A673 (cell line): ENCODE measurements around the gene MISP3. TPM values are rescaled to one million over a fixed set of nuclear protein-coding genes. Genes with fewer than 3 reads are reported as not detected.
A peak's percentile ranks its signal among the peaks of the same experiment; 100 is the strongest.
"Not testable (repeated sequence)": the region's sequence is repeated elsewhere in the genome, so short reads cannot be mapped to it uniquely, and the experiment has no call there.

Source experiments
- Bru-seq: library from RNA; stranded (reverse); fragments of 400-500 nt; gene quantifications from one replicate; lab custom pipeline; 2021; lab: Mats Ljungman, UMichigan
- BruChase-seq, 2 experiments: library from RNA; stranded (reverse); fragments of 400-500 nt; gene quantifications; one replicate each; lab custom pipeline; 2021; lab: Mats Ljungman, UMichigan
- BruUV-seq: library from RNA; stranded (reverse); fragments of 400-500 nt; replicated peaks from 2 replicates; lab custom pipeline; 2021; lab: Mats Ljungman, UMichigan
- CTCF ChIA-PET: fragments of 300-600 bp; sonication (Branson Sonifier 250); formaldehyde crosslinking; loops from one replicate; lab custom pipeline; 2022; ENCODE audit warnings: antibody characterized with exemption; lab: Charles Lee
- POLR2A ChIA-PET: fragments of 300-600 bp; sonication (Branson Sonifier 250); formaldehyde crosslinking; loops from one replicate; lab custom pipeline; 2022; ENCODE audit warnings: antibody characterized with exemption; ENCODE audit not compliant: low non-redundant PET; lab: Charles Lee
- DNase-seq: peaks from one replicate; pipeline ENCODE4 v3.0.0-alpha.2; 2015; ENCODE audit warnings: low spot score
- H3K27ac ChIP-seq: fragments of 200-600 bp; sonication (generic); 2 replicates; pipeline ENCODE4 v1.5.1; 2016; ENCODE audit warnings: mixed run types, low read depth, mild to moderate bottlenecking, mixed read lengths, antibody characterized with exemption, low read length; ENCODE audit not compliant: poor library complexity, severe bottlenecking
- H3K27me3 ChIP-seq: fragments of 200-600 bp; sonication (generic); replicated peaks from 2 replicates; pipeline ENCODE4 v1.6.1; 2017; ENCODE audit warnings: mixed run types, low read depth, mild to moderate bottlenecking, mixed read lengths, antibody characterized with exemption, low read length; ENCODE audit not compliant: insufficient read depth, poor library complexity
- H3K36me3 ChIP-seq: fragments of 200-600 bp; sonication (generic); 2 replicates; pipeline ENCODE4 v1.6.1; 2016; ENCODE audit warnings: mixed run types, mild to moderate bottlenecking, mixed read lengths, antibody characterized with exemption, low read length; ENCODE audit not compliant: insufficient read depth, poor library complexity, severe bottlenecking
- H3K4me1 ChIP-seq: fragments of 200-600 bp; sonication (generic); 2 replicates; pipeline ENCODE4 v1.6.1; 2017; ENCODE audit warnings: mixed run types, mild to moderate bottlenecking, mixed read lengths, antibody characterized with exemption, low read length; ENCODE audit not compliant: insufficient read depth, poor library complexity, severe bottlenecking
- H3K4me3 ChIP-seq: fragments of 200-600 bp; sonication (generic); 2 replicates; pipeline ENCODE4 v1.5.1; 2016; ENCODE audit warnings: low read depth, mixed run types, mild to moderate bottlenecking, mixed read lengths, low read length; ENCODE audit not compliant: poor library complexity, severe bottlenecking
- H3K9me3 ChIP-seq: fragments of 200-600 bp; sonication (generic); 2 replicates; pipeline ENCODE4 v1.6.1; 2016; ENCODE audit warnings: mixed run types, low read depth, mild to moderate bottlenecking, mixed read lengths, antibody characterized with exemption, low read length; ENCODE audit not compliant: poor library complexity, severe bottlenecking
- EZH2 ChIP-seq: fragments of 200-600 bp; sonication (generic); IDR thresholded peaks from 2 replicates; pipeline ENCODE4 v1.6.1; 2017; ENCODE audit warnings: borderline replicate concordance, low read depth, mild to moderate bottlenecking, mixed read lengths, antibody characterized with exemption, low read length; ENCODE audit not compliant: poor library complexity, severe bottlenecking
- intact Hi-C: fragments of 100-400 bp; cut with micrococcal nuclease; formaldehyde crosslinking; loops from one replicate; pipeline ENCODE4 v1.10.0; 2022; ENCODE audit not compliant: unreplicated experiment
- long read RNA-seq: library from polyadenylated mRNA; stranded (forward); transcript quantifications from one replicate; pipeline ENCODE4 v2.0.0, GENCODE V29; 2022
- total RNA-seq: library from RNA; stranded (reverse); gene quantifications from 2 replicates; pipeline ENCODE4 v1.2.3, GENCODE V29; 2021
- TF ChIP-seq, protein P1 (sequence below): fragments of 300-800, 200-600 bp; sonication (generic); conservative IDR thresholded peaks from 2 replicates; pipeline ENCODE4 v1.5.1; 2017; ENCODE audit warnings: low read depth, mild to moderate bottlenecking, antibody characterized with exemption, low read length, moderate library complexity, mixed read lengths

The MISP3 gene
- total RNA-seq = 0.26 and 0.61 TPM in 2 replicates
- percentile 12 among the genes with signal in this experiment for Bru-seq, nascent RNA
- percentile 27 among the genes with signal in this experiment for BruChase-seq, experiment 1, labeled RNA remaining after a 2-hour chase
- percentile 38 among the genes with signal in this experiment for BruChase-seq, experiment 2, labeled RNA remaining after a 6-hour chase
- long read RNA-seq, partial matches to known transcripts = 0 of 1 reads
- long read RNA-seq, other reads (novel, unspliced or antisense) = 0 of 1 reads

GRCh38 chr19:14072535-14073260 is at the start of gene MISP3:
Gene MISP3, plus strand, starts transcription at chr19:14072786. Its CDS starts 524 bp downstream, at chr19:14073310.
- DNase-seq = peak; percentile 54
- Histone ChIP-seq H3K27me3 (no peaks in the 10 kb centered on the region), H3K4me3 (peak within 1 kb of the TSS; percentile 49), H3K36me3 (no peaks in the 10 kb centered on the region), H3K9me3 (no peaks in the 10 kb centered on the region), H3K27ac (no peak within 1 kb of the TSS), H3K4me1 (peaks cover 24% of the 10 kb centered on the region)
- intact Hi-C loops = loop anchor here (1.0 to 5.0 kb wide), 3 partner anchors 65 to 475 kb away; partner anchors contain the start of gene RFX1
- BruUV-seq = no TSS peak
- POLR2A ChIA-PET = no interaction called here
- TF ChIP-seq EZH2 = no peak
- TF ChIP-seq, protein P1, sequence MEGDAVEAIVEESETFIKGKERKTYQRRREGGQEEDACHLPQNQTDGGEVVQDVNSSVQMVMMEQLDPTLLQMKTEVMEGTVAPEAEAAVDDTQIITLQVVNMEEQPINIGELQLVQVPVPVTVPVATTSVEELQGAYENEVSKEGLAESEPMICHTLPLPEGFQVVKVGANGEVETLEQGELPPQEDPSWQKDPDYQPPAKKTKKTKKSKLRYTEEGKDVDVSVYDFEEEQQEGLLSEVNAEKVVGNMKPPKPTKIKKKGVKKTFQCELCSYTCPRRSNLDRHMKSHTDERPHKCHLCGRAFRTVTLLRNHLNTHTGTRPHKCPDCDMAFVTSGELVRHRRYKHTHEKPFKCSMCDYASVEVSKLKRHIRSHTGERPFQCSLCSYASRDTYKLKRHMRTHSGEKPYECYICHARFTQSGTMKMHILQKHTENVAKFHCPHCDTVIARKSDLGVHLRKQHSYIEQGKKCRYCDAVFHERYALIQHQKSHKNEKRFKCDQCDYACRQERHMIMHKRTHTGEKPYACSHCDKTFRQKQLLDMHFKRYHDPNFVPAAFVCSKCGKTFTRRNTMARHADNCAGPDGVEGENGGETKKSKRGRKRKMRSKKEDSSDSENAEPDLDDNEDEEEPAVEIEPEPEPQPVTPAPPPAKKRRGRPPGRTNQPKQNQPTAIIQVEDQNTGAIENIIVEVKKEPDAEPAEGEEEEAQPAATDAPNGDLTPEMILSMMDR = no peak
- CTCF ChIA-PET = interaction anchor here (0.5 to 1.7 kb wide), 3 partner anchors 14 to 796 kb away, joined by 3 to 5 read pairs (median 3); partner anchors contain the start of gene IL27RA

DNA sequence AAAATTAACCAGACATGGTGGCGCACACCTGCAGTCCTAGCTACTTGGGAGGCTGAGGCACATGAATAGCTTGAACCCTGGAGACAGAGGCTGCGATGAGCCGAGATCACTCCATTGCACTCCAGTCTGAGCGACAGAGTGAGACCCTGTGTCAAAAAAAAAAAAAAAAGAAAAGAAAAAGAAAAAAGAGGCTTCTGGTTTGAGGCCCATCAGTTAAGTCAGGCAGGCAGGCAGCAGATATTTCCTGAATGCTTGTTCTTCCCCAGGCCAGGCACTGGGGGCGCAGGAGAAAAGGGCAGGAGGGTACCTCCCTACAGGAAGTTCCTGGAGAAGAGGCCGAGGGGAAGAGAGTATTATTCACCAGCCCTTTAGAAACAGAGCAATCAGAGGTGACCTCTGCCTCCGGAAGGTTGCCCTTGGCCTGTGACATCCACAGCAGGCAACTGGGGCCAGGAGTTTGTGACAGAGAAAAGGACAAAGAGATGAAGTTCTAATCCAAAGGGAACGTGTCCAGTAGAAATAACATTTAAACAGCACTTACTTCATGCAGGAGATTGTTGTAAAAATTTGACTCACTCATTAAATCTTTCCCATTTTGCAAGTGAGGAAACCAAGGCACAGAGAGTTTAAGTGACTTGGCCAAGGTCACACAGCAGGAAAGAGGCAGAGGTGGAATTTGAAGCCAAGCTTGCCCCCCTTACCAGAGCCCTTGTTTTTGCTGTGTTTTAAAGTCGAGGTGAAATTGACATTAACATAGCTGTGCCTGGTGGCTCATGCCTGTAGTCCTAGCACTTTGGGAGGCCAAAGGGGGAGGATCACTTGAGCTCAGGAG is 49.0 kb upstream of the MISP3 start:
- CTCF ChIA-PET = no interaction called here
- Histone ChIP-seq H3K27me3 (no peaks in the 10 kb centered on the region), H3K27ac (no peak overlapping the region), H3K36me3 (no peaks in the 10 kb centered on the region), H3K4me3 (no peak overlapping the region), H3K9me3 (no peaks in the 10 kb centered on the region), H3K4me1 (peaks cover 5% of the 10 kb centered on the region)
- BruUV-seq = no TSS peak
- DNase-seq = peak; percentile 53
- intact Hi-C loops = no loop called here
- POLR2A ChIA-PET = no interaction called here
- TF ChIP-seq, protein P1 = peak; percentile 46
- no peak for TF ChIP-seq EZH2

DNA sequence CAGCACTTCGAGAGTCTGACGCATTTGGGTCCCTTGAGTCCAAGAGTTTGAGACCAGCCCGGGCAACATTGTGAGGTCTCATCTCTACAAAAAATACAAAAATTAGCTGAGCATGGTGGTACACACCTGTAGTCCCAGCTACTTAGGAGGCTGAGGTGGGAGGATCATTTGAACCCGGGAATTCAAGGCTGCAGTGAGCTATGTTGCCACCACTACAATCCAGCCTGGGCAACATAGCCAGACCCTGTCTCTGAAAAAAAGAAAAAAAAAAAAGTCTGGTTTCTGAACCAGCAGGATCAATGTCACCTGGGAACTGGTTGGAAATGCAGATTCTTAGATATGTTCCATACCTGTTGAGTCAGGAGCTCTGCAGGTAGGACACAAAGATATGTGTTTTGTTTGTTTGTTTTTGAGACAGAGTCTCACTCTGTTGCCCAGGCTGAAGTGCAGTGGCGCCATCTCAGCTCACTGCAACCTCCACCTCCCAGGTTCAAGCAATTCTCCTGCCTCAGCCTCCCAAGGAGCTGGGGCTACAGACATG is 45.9 kb upstream of the MISP3 start:
- H3K4me3 ChIP-seq, DNase-seq, CTCF ChIA-PET, BruUV-seq, H3K27ac ChIP-seq, H3K27me3 ChIP-seq, H3K9me3 ChIP-seq, H3K4me1 ChIP-seq, intact Hi-C loops, H3K36me3 ChIP-seq, POLR2A ChIA-PET: not testable (repeated sequence)
